SK-N-SH (cell line): ENCODE measurements around the gene RHPN2. TPM values are rescaled to one million over a fixed set of nuclear protein-coding genes. Genes with fewer than 3 reads are reported as not detected.
"Not testable (repeated sequence)": the region's sequence is repeated elsewhere in the genome, so short reads cannot be mapped to it uniquely, and the experiment has no call there.

Experiments
- CTCF ChIA-PET: fragments of 300-600, 350-600 bp; formaldehyde crosslinking; extraction: SDS; loops from one replicate; lab custom pipeline; 2021; lab: Yijun Ruan, JAX
- POLR2A ChIA-PET: fragments of 350-600 bp; sonication (Branson Sonifier 250); formaldehyde crosslinking; extraction: SDS; loops from one replicate; lab custom pipeline; 2020; ENCODE audit warnings: antibody characterized with exemption, inconsistent platforms; lab: Yijun Ruan, JAX
- DNase-seq: peaks from one replicate; pipeline ENCODE4 v3.0.0; 2012
- H2AFZ ChIP-seq: fragments of 200-600 bp; sonication (generic); 2 replicates; pipeline ENCODE4 v1.8.1; 2016; ENCODE audit warnings: antibody characterized with exemption, mild to moderate bottlenecking, low read depth
- H3F3A ChIP-seq: fragments of 200-600 bp; sonication (generic); replicated peaks from 2 replicates; pipeline ENCODE3; 2016; ENCODE audit warnings: antibody characterized with exemption, mild to moderate bottlenecking; ENCODE audit not compliant: insufficient read depth
- H3K27ac ChIP-seq, 2 experiments: fragments of 200-500 bp in 1 of 2; fragments of 200-600 bp in 1 of 2; sonication (Bioruptor generic) in 1 of 2; sonication (generic), shearing (Covaris generic) in 1 of 2; 2 replicates each; pipeline versions ENCODE4 v1.5.1 to v1.6.1; 2014 to 2016; ENCODE audit warnings: low read depth in 2 of 2, inconsistent platforms in 1 of 2, low read length in 1 of 2, mild to moderate bottlenecking in 1 of 2, mixed read lengths in 1 of 2
- H3K27me3 ChIP-seq: fragments of 200-600 bp; sonication (generic), shearing (Covaris generic); 2 replicates; pipeline ENCODE4 v1.6.1; 2016; ENCODE audit warnings: mixed run types; ENCODE audit not compliant: insufficient read depth
- H3K36me3 ChIP-seq, 2 experiments: fragments of 200-500 bp in 1 of 2; fragments of 200-600 bp in 1 of 2; sonication (Bioruptor generic) in 1 of 2; sonication (generic) in 1 of 2; replicated peaks in 1 of 2; 2 replicates each; pipeline versions ENCODE3 to v1.5.1; 2014 to 2016; ENCODE audit warnings: low read length in 1 of 2, mild to moderate bottlenecking in 1 of 2; ENCODE audit not compliant: insufficient read depth in 2 of 2, control insufficient read depth in 1 of 2
- H3K4me1 ChIP-seq, 2 experiments: fragments of 200-500 bp in 1 of 2; fragments of 200-600 bp in 1 of 2; sonication (Bioruptor generic) in 1 of 2; sonication (generic), shearing (Covaris generic) in 1 of 2; 2 replicates each; pipeline versions ENCODE4 v1.5.1 to v1.6.1; 2014 to 2016; ENCODE audit warnings: low read depth in 1 of 2, low read length in 1 of 2, mixed run types in 1 of 2; ENCODE audit not compliant: insufficient read depth in 2 of 2, control insufficient read depth in 1 of 2
- H3K4me2 ChIP-seq: fragments of 200-600 bp; sonication (generic), shearing (Covaris generic); 2 replicates; pipeline ENCODE4 v1.6.1; 2017; ENCODE audit warnings: mixed run types
- H3K4me3 ChIP-seq, 2 experiments: fragments of 200-500 bp in 1 of 2; fragments of 200-600 bp in 1 of 2; sonication (Bioruptor generic) in 1 of 2; sonication (generic), shearing (Covaris generic) in 1 of 2; 2 replicates each; pipeline versions ENCODE4 v1.5.1 to v1.8.1; 2014 to 2016; ENCODE audit warnings: low read depth in 2 of 2, inconsistent platforms in 1 of 2, low read length in 1 of 2, mild to moderate bottlenecking in 1 of 2, mixed read lengths in 1 of 2, moderate library complexity in 1 of 2
- H3K79me2 ChIP-seq: fragments of 200-600 bp; sonication (generic); 2 replicates; pipeline ENCODE4 v1.8.1; 2017; ENCODE audit warnings: mild to moderate bottlenecking; ENCODE audit not compliant: insufficient read depth
- H3K9ac ChIP-seq: fragments of 200-600 bp; sonication (generic); 2 replicates; pipeline ENCODE4 v1.6.1; 2017; ENCODE audit warnings: mixed run types
- H3K9me2 ChIP-seq: fragments of 200-600 bp; sonication (generic); 2 replicates; pipeline ENCODE4 v1.6.1; 2017; ENCODE audit warnings: mixed run types
- H3K9me3 ChIP-seq: fragments of 200-600 bp; sonication (generic); 2 replicates; pipeline ENCODE4 v1.6.1; 2017; ENCODE audit warnings: mixed run types, mild to moderate bottlenecking, moderate library complexity
- H4K20me1 ChIP-seq: fragments of 200-600 bp; sonication (generic); 2 replicates; pipeline ENCODE4 v1.6.1; 2017; ENCODE audit warnings: mild to moderate bottlenecking, mixed run types; ENCODE audit not compliant: insufficient read depth
- EP300 ChIP-seq, 2 experiments: IDR thresholded peaks; 2 replicates each; pipeline versions ENCODE4 v1.4.0 to v1.6.1; 2012; ENCODE audit warnings: borderline replicate concordance in 1 of 2, low read depth in 1 of 2, low read length in 1 of 2
- EZH2phosphoT487 ChIP-seq: fragments of 200-600 bp; sonication (generic); IDR thresholded peaks from 2 replicates; pipeline ENCODE4 v1.6.1; 2017; ENCODE audit warnings: low read depth, mixed run types, mild to moderate bottlenecking, antibody characterized with exemption, moderate library complexity, borderline replicate concordance
- GABPA ChIP-seq: IDR thresholded peaks from 2 replicates; pipeline ENCODE4 v1.4.0; 2012; ENCODE audit warnings: low read depth, mild to moderate bottlenecking
- NFIC ChIP-seq: IDR thresholded peaks from 2 replicates; pipeline ENCODE4 v1.4.0; 2012; ENCODE audit warnings: borderline replicate concordance
- POLR2AphosphoS5 ChIP-seq: IDR thresholded peaks from 2 replicates; pipeline ENCODE4 v1.6.1; 2012; ENCODE audit warnings: low read depth, low read length
- RAD21 ChIP-seq: IDR thresholded peaks from 2 replicates; pipeline ENCODE4 v1.6.1; 2012; ENCODE audit warnings: mild to moderate bottlenecking, low read length
- RXRA ChIP-seq: IDR thresholded peaks from 2 replicates; pipeline ENCODE4 v1.4.0; 2012; ENCODE audit warnings: low read depth, mild to moderate bottlenecking, borderline replicate concordance
- SIN3A ChIP-seq: IDR thresholded peaks from 2 replicates; pipeline ENCODE4 v1.6.1; 2012; ENCODE audit warnings: low read depth, mild to moderate bottlenecking, low read length, moderate library complexity, borderline replicate concordance
- TAF1 ChIP-seq: IDR thresholded peaks from 2 replicates; pipeline ENCODE4 v1.6.1; 2012; ENCODE audit warnings: low read depth, mild to moderate bottlenecking, low read length, moderate library complexity, borderline replicate concordance
- WGBS: methylation state at CpG from one replicate; pipeline ENCODE4 v1.1.6; 2017; ENCODE audit warnings: low lambda C conversion rate; 5-methylcytosine and 5-hydroxymethylcytosine counted together
- polyA plus RNA-seq, 3 experiments: library from polyadenylated mRNA; depleted of rRNA; stranded (reverse); fragments of >200 nt; gene quantifications; 2 replicates each; pipeline ENCODE4 v1.2.3, GENCODE V29; 2012
- TF ChIP-seq, protein P1 (sequence below): IDR thresholded peaks from 2 replicates; pipeline ENCODE4 v1.4.0; 2012; ENCODE audit warnings: low read depth, borderline replicate concordance
- TF ChIP-seq, protein P2 (sequence below): fragments of 150-350 bp; IDR thresholded peaks from 2 replicates; pipeline ENCODE4 v1.6.1; 2017; ENCODE audit warnings: antibody characterized with exemption, low read length, low read depth, borderline replicate concordance
- TF ChIP-seq, protein P3 (sequence below): IDR thresholded peaks from 2 replicates; pipeline ENCODE4 v1.4.0; 2012; ENCODE audit warnings: low read depth, borderline replicate concordance
- TF ChIP-seq, protein P4 (sequence below): IDR thresholded peaks from 2 replicates; pipeline ENCODE4; 2012
- TF ChIP-seq, protein P5 (sequence below): fragments of 200-600 bp; sonication (generic); IDR thresholded peaks from 2 replicates; pipeline ENCODE4 v1.6.1; 2017; ENCODE audit warnings: antibody characterized with exemption, mild to moderate bottlenecking, moderate library complexity

The RHPN2 gene
- polyA plus RNA-seq, 1 of the 3 experiments (the other 2 are of a cell fraction): 7.0 TPM

DNA sequence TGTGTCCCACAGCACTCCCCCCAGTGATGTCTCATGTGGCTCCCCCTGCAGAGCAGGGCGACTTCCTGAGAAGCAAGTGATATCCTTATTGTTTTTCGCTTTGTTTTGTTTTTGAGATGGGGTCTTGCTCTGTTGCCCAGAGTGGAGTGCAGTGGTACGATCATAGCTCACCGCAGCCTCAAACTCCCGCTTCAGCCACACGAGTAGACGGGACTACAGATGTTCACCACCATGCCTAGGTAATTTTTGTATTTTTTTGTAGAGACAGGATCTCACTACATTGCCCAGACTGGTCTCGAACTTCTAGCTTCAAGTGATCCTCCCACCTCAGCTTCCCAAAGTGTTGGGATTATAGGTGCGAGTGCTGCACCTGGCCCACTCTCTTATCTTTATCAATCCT is 97.9 kb downstream of the RHPN2 start:
- ChIA-PET CTCF (interaction anchor here (0.7 kb wide), 1 partner anchor 234 kb away, joined by 3 read pairs; no protein-coding TSS in a partner anchor), POLR2A (no interaction called here)
- Histone ChIP-seq H2AFZ (no peak overlapping the region), H3K4me2 (no peak overlapping the region), H3K9ac (no peak overlapping the region), H3K4me3 (no peak overlapping the region), H3K9me3 (no peaks in the 10 kb centered on the region), H3K36me3 (peaks cover 4 to 23% of the 10 kb centered on the region in 2 experiments), H3F3A (no peaks in the 10 kb centered on the region), H3K79me2 (peaks cover 43% of the 10 kb centered on the region), H4K20me1 (no peaks in the 10 kb centered on the region), H3K4me1 (peaks cover 0 to 7% of the 10 kb centered on the region in 2 experiments; a peak in 1 of 4 replicates), H3K9me2 (no peaks in the 10 kb centered on the region), H3K27me3 (no peaks in the 10 kb centered on the region), H3K27ac (no peak overlapping the region)
- WGBS: 92% methylated on average over 9 of the region's 9 CpGs
- no peak for TF ChIP-seq SIN3A
- no peak for DNase-seq

DNA sequence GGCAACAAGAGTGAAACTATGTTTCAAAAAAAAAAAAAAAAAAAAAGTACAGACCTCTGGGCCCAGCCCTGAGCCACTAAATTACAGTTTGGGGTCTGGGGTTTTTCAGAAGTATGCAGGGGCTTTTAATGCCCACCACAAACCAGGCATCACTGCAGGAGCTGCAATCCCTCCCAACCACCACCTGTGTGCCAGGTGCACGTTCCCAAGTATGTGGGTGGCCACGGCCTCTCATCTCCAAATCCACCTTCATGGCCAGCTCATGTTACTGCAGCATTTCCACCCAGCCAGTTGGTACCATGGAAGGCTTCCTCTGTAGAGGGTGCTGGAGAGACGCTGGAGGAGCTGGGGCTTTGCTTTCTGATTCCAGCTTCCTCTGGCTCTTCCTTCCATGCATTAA is 119.4 kb downstream of the RHPN2 start:
- no peaks in the 10 kb centered on the region for H3K4me1 ChIP-seq
- 94% methylated on average over 1 of the region's 3 CpGs for WGBS

DNA sequence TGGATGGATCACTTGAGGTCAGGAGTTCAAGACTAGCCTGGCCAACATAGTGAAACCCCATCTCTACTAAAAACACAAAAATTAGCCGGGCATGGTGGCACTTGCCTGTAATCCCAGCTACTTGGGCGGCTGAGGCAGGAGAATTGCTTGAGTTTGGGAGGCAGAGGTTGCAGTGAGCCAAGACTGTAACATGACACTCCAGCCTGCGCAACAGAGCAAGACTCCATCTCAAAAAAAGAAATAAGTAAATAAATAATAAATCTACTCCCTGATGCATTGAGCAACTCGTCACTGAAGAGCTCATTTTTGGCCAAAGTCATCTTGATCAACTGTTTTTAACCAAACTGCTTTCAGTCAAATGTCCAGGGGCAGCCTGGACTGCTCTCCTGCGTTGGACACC is 123.4 kb downstream of the RHPN2 start:
- H3K9me3 ChIP-seq, H3K4me3 ChIP-seq, CTCF ChIA-PET, H3K9ac ChIP-seq, H2AFZ ChIP-seq, H3K36me3 ChIP-seq, H3K4me2 ChIP-seq, DNase-seq, H3K4me1 ChIP-seq, H3K27me3 ChIP-seq, POLR2A ChIA-PET, H4K20me1 ChIP-seq, H3K9me2 ChIP-seq, H3K79me2 ChIP-seq, H3F3A ChIP-seq, H3K27ac ChIP-seq: not testable (repeated sequence)
- WGBS: 88% methylated on average over 5 of the region's 5 CpGs

More for the DNA sequence above, 119.4 kb downstream of the RHPN2 start:
- no peak overlapping the region for H3K9ac ChIP-seq
- H2AFZ ChIP-seq: no peak overlapping the region
- POLR2A ChIA-PET: no interaction called here
- no peaks in the 10 kb centered on the region for H3K9me3 ChIP-seq
- no peaks in the 10 kb centered on the region for H3F3A ChIP-seq
- no peaks in the 10 kb centered on the region for H4K20me1 ChIP-seq
- no peak overlapping the region for H3K4me3 ChIP-seq
- no peaks in the 10 kb centered on the region for H3K27me3 ChIP-seq
- H3K9me2 ChIP-seq: no peaks in the 10 kb centered on the region
- no peak overlapping the region for H3K4me2 ChIP-seq
- no peak overlapping the region for H3K27ac ChIP-seq
- CTCF ChIA-PET: interaction anchor here (0.5 to 1.5 kb wide), 2 partner anchors 13 to 458 kb away, joined by 3 read pairs; no protein-coding TSS in a partner anchor
- peaks cover 14 to 17% of the 10 kb centered on the region in 2 experiments for H3K36me3 ChIP-seq
- no peaks in the 10 kb centered on the region for H3K79me2 ChIP-seq
- TF ChIP-seq RAD21: no peak
- TF ChIP-seq, protein P1, sequence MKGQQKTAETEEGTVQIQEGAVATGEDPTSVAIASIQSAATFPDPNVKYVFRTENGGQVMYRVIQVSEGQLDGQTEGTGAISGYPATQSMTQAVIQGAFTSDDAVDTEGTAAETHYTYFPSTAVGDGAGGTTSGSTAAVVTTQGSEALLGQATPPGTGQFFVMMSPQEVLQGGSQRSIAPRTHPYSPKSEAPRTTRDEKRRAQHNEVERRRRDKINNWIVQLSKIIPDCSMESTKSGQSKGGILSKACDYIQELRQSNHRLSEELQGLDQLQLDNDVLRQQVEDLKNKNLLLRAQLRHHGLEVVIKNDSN: no peak
- no peak for TF ChIP-seq RXRA
- TF ChIP-seq TAF1: no peak
- TF ChIP-seq, protein P2, sequence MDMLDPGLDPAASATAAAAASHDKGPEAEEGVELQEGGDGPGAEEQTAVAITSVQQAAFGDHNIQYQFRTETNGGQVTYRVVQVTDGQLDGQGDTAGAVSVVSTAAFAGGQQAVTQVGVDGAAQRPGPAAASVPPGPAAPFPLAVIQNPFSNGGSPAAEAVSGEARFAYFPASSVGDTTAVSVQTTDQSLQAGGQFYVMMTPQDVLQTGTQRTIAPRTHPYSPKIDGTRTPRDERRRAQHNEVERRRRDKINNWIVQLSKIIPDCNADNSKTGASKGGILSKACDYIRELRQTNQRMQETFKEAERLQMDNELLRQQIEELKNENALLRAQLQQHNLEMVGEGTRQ: no peak
- TF ChIP-seq EP300 (IDR thresholded peaks at IDR 0.05; ENCODE audit: borderline replicate concordance in 1 of 2, low read depth in 1 of 2, low read length in 1 of 2): no peak
- TF ChIP-seq POLR2AphosphoS5: no peak
- TF ChIP-seq, protein P3, sequence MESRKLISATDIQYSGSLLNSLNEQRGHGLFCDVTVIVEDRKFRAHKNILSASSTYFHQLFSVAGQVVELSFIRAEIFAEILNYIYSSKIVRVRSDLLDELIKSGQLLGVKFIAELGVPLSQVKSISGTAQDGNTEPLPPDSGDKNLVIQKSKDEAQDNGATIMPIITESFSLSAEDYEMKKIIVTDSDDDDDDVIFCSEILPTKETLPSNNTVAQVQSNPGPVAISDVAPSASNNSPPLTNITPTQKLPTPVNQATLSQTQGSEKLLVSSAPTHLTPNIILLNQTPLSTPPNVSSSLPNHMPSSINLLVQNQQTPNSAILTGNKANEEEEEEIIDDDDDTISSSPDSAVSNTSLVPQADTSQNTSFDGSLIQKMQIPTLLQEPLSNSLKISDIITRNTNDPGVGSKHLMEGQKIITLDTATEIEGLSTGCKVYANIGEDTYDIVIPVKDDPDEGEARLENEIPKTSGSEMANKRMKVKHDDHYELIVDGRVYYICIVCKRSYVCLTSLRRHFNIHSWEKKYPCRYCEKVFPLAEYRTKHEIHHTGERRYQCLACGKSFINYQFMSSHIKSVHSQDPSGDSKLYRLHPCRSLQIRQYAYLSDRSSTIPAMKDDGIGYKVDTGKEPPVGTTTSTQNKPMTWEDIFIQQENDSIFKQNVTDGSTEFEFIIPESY: no peak
- TF ChIP-seq NFIC: no peak
- TF ChIP-seq, protein P4, sequence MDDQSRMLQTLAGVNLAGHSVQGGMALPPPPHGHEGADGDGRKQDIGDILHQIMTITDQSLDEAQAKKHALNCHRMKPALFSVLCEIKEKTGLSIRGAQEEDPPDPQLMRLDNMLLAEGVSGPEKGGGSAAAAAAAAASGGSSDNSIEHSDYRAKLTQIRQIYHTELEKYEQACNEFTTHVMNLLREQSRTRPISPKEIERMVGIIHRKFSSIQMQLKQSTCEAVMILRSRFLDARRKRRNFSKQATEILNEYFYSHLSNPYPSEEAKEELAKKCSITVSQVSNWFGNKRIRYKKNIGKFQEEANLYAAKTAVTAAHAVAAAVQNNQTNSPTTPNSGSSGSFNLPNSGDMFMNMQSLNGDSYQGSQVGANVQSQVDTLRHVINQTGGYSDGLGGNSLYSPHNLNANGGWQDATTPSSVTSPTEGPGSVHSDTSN: no peak
- no peak for TF ChIP-seq GABPA
- no peak for TF ChIP-seq EZH2phosphoT487
- TF ChIP-seq, protein P5, sequence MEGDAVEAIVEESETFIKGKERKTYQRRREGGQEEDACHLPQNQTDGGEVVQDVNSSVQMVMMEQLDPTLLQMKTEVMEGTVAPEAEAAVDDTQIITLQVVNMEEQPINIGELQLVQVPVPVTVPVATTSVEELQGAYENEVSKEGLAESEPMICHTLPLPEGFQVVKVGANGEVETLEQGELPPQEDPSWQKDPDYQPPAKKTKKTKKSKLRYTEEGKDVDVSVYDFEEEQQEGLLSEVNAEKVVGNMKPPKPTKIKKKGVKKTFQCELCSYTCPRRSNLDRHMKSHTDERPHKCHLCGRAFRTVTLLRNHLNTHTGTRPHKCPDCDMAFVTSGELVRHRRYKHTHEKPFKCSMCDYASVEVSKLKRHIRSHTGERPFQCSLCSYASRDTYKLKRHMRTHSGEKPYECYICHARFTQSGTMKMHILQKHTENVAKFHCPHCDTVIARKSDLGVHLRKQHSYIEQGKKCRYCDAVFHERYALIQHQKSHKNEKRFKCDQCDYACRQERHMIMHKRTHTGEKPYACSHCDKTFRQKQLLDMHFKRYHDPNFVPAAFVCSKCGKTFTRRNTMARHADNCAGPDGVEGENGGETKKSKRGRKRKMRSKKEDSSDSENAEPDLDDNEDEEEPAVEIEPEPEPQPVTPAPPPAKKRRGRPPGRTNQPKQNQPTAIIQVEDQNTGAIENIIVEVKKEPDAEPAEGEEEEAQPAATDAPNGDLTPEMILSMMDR: no peak
- TF ChIP-seq, all 33 proteins: peak for 0
- no peak for DNase-seq
